Testis (tissue), 2 donors: ENCODE results near the gene EMP1.

Experiments
- POLR2A ChIP-seq: fragments of 450-650 bp; IDR thresholded peaks from one replicate; pipeline ENCODE4 v1.6.1; 2017; ENCODE audit warnings: antibody characterized with exemption, mild to moderate bottlenecking, moderate library complexity
- TF ChIP-seq, protein P1 (sequence below), 3 experiments: fragments of 450-650 bp in 2 of 3; fragments of 200-600 bp in 1 of 3; sonication (generic) in 1 of 3; IDR thresholded peaks; one replicate each; pipeline ENCODE4 v1.5.1; 2016 to 2019; ENCODE audit warnings: antibody characterized with exemption in 3 of 3, mild to moderate bottlenecking in 2 of 3, moderate library complexity in 1 of 3

DNA sequence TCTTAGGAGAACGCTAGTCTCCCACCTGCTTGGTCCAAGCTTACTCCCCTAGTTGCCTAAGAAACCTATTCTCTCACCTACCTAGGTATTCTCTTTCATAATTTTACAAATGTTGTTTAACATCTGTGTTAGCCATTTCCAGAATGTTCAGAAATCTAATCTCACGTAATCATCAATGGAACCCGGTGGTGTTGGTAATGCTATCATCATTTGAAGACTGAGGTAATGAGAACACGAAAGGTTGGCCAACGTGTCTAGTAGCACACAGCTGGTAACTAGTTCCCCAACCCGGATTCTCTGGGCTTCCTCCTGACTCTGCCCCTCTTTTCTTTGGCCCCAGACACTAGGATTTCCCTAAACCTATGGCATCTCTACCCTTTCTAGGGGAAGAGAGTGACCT is 43.8 kb upstream of the EMP1 start:
- TF ChIP-seq, protein P1, sequence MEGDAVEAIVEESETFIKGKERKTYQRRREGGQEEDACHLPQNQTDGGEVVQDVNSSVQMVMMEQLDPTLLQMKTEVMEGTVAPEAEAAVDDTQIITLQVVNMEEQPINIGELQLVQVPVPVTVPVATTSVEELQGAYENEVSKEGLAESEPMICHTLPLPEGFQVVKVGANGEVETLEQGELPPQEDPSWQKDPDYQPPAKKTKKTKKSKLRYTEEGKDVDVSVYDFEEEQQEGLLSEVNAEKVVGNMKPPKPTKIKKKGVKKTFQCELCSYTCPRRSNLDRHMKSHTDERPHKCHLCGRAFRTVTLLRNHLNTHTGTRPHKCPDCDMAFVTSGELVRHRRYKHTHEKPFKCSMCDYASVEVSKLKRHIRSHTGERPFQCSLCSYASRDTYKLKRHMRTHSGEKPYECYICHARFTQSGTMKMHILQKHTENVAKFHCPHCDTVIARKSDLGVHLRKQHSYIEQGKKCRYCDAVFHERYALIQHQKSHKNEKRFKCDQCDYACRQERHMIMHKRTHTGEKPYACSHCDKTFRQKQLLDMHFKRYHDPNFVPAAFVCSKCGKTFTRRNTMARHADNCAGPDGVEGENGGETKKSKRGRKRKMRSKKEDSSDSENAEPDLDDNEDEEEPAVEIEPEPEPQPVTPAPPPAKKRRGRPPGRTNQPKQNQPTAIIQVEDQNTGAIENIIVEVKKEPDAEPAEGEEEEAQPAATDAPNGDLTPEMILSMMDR (IDR thresholded peaks at IDR 0.05), result no peak
- no peak for TF ChIP-seq POLR2A
